IPS DF 4.7 (cell line): ENCODE results near the gene PEPD.

Experiments
- DNase-seq: peaks from one replicate; pipeline ENCODE4 v3.0.0-alpha.2; 2013; ENCODE audit warnings: low spot score; ENCODE audit errors: extremely low read depth

Gene PEPD

DNA sequence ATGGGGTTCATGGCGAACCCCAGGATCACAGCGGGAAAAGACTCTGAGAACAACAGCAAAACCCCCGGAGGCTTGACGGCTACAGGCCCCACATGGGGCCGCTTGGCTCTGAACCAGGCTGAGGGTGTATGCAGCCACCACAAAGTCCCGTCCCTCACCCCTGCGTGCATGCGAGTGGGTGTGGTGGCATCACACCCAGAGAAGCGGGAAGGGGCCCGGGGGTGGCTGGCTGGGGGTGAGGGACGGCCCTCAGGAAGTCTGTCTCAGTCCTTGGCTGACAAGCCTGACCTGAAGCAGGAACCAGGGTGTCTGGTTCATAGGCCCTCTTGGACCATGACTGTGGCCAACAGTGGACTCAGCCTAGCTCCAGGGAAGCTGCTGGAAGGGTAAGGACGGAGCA, 113.9 kb downstream of the PEPD start:
- no peak for DNase-seq

DNA sequence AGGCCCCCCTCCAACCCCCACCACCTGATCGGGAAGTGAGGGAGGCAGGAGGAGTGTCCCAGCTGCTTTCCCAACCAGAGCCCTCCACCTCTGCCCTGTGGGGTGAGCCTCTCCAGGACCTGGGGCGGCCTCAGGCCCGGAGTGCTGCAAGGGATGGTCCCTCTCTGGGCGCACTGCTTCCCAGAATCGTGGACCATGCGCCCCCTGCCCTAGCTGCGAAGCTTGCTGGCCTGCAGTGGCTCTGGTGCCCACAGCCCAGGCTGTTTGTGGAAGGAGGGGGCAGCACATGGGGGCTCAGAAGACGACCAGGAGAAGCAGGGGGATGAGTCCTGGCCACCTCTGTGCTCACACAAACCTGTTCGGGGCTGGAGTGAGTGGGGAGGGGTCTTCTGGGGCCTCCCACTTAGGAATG, 114.4 kb downstream of the PEPD start:
- no peak for DNase-seq

DNA sequence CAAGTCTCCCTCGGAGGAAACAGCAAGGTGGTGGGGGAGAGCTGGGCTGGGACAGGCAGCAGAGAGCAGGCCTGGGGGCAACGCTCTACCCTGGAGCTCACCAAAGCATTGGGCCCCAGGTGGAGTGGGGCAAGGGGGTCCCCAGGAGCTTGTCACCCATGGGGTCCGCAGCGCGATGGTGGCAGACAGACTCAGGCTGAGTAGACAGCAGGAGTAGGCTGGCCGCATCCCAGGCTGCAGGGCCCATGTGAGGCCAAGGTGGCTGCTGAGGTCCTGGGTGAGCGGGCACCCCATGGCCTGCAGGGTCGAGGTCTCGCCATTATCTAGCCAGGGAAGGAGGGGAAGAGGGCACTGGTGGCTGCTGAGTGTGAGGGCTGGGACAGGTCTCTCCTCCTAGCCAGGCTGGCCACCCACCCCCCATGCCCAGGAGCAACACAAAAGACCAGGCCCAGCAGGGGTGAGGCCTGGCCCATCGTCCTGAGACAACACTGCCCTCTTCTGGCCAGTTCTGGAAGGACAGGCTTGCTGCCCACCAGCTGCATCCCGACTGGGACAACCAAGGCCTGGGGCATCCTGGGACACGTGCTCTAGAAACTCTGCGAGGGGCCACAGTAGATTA, 115.0 kb downstream of the PEPD start:
- DNase-seq, result peak; percentile 71

DNA sequence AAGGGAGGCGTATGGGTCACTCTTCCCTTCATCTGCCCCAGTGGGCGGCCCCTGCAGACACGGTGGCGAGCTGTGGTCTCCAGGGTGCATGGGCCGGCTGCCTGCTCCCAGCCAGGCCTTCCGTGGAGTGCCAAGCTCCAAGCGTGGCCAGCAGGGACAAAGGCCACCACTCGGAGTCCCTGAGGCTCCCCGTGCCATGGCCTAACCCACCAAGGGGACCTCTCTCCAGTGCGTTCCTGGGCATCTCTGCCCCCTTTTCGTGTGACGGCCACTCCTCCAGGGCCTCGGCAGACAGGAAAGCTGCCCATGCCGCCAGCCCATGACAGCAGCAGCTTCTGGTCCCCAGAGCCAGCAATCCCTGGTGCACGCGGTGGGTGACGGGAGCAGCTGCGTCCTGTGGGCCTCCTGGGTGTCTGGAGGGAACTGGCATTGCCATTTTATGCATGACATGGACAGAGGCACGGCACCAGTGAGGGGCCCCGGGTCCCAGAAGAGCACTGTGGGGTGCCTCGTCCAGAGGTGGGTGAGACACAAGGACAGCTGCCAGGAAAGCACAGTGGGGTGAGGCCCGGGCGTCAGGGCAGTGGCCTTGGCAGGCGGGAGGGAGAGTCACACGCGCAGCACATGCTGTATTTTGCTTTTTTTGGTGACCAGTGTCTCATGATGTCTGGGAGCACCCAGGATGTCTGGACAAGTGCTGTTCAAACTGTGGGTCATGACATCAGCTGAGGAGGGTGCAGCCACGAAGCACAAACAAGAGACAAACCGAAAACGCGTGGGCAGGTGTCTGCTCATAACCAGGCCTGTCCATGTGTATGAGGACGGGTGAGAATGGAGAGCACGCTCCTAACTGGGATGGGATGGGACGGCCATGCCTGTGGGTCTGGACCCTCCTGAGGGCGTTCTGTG, 115.8 kb downstream of the PEPD start:
- no peak for DNase-seq

DNA sequence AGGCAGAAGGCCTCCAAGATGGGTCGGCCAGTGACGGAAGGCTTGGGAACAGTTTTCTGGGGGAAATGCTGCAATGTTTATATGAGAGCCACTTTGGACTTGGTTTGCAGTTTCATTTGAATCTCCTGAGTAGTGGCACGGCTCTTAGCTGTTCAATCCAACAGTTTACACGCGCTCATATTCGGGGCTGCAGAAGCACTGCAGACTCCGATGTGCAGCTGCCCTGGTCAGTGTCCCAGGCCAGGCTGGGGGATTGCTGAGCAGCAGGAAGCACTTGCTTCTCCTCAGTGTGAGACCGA, 116.4 kb downstream of the PEPD start:
- no peak for DNase-seq

DNA sequence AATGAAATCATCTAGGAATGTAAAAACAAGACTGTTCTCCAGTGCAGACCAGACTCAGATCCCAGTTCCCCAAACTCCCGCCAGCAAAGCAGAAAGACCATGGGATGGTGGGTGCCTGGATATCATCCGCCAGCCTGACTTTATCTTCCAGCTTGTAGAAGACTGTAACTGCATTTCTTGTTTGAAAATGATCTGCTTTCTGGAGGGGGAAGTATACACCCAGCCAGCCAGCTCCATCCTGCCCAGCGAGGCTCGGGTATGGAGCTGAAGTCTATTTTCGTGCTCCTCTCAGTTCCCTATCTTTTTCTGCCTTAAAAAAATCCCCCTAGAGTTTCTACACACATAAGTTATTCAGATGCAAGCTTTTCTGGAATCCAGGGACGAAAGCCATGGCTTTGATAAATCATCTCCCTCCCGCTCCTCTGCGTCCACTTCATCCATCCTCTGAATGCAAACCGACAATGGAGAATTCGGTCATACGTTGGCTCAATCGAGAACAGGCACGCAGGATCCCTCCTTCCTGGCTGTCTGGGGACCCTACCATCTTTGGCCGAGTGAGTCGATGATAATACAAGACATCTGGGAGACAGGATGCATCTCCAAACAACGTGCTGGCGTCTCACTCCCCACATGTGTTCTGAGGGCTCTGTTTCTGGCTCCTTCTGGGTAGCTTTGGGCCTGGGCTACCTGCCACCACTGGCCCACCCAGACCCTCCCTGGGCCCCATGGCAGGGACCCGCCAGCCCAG, 116.9 kb downstream of the PEPD start:
- DNase-seq, result no peak

DNA sequence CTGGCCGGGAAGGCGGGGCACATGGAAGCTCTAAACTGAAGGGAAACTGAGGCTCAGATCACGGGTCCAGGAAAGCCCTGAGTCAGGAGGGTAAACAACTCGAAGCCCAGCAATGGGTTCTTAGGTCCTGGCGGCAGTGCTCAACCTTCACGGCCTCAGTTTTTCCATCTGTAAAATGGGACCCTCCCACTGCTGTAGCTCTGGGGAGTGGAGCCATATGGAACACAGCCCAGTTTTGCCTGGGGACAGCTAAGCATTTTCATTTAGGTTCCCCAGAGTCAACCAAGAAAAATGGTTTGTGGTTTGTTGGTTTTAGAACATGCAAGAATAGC, 117.7 kb downstream of the PEPD start:
- no peak for DNase-seq

DNA sequence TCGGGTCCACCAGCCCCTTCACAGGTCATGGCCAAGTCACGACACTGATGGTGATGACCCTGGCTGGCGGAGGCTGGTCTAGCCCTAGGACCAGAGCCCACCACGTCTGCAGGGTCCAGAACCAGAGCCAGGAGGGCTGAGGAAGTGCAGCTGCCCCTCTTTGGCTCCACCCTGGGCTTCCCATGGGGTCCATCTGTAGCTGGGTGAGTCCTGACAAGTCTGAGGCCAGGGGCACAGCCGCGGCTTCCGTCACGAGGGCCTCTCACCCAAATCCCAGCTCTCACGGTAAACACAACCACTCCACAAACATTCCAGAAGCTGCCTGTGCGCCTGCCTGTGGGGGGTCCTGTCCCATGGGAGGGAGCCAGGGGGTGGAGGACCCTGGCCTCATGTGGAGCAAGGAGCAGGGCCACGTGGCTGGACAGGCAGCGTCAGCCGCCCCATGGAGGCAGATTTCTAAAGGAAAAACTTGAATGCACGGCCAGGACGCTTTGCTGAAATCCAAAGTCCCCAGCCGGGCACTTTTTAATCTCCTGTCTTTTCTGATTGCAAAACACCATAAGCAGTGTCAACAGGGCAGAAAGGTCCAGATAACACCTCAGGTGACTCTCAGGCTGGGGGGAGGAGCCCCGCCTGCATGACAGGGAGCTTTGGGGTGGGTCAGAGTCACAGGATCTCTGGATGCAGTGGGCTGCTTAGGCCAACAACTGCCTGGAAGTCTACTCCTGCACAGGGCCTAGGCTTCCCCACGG, 118.2 kb downstream of the PEPD start:
- no peak for DNase-seq

DNA sequence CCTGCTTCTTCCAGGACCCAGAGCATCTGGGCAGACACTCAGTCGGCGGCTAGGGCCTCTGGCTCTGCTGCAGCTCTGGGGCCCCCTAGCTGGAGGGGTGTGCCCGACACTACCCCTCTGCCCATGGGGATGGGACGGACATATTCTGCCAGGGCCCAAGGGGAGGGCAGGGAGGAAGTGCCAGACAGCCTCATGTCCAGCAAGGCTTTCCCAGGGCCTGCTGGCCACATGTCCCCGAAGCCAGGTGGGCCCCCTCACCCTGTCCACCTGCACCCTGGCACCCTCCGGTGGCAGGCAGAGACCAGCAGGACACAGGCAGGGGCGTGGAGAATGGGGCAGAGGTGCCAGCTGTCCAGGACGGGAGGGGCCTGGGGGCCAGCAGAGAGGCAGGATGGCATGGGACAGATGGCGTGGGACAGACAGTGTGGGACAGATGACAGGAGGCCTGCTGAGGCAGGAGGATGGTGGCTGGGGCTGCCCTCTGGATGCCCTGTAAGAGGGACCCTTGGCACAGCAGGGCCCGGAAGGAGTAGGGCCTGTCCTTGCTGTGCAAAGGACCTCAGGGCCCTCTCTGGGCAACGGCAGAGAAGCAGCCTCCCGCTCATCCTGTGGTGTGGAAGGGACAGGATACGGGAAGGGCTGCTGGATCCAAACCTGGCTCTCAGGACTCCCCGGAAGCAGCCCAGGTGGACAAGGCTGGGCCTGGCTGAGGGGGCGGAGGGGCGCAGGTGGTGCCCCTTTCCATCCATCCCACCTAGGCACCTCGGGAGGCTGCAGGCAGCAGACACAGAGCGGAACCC, 119.0 kb downstream of the PEPD start:
- no peak for DNase-seq

DNA sequence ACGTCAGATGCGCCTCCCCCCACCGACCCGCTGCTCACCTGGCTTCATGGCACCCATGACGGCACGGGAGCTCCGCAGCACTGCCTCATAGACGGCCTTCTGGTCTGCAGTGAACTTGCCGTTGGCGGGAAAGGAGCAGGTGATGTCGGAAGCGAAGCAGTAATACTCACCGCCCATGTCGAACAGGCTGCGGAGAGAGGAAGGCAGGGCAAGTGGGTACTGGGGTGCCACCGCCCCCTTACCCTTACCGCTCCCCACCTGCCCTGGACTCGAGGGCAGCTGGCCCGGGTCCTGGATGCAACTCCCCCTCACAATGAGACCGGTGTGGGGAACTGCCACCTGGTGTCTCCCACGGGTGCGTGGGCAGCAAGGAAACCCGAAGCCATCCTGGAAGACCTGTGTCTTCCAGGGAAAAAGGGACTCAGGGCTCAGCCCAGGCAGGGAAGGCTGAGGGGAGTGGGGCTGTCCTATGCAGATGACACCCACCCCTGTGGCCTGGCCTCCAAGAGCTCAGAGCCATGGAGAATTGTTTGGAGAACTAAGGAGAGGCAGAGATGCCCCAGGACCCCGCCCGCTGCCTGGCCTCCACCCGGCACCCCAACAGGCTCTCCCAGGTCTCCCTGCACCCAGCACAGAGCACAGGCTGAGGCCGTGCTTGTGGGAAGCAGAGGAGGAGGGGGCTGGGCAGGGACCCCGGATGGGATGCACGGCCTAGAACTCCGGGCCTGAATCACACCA, 119.7 kb downstream of the PEPD start:
- no peak for DNase-seq

DNA sequence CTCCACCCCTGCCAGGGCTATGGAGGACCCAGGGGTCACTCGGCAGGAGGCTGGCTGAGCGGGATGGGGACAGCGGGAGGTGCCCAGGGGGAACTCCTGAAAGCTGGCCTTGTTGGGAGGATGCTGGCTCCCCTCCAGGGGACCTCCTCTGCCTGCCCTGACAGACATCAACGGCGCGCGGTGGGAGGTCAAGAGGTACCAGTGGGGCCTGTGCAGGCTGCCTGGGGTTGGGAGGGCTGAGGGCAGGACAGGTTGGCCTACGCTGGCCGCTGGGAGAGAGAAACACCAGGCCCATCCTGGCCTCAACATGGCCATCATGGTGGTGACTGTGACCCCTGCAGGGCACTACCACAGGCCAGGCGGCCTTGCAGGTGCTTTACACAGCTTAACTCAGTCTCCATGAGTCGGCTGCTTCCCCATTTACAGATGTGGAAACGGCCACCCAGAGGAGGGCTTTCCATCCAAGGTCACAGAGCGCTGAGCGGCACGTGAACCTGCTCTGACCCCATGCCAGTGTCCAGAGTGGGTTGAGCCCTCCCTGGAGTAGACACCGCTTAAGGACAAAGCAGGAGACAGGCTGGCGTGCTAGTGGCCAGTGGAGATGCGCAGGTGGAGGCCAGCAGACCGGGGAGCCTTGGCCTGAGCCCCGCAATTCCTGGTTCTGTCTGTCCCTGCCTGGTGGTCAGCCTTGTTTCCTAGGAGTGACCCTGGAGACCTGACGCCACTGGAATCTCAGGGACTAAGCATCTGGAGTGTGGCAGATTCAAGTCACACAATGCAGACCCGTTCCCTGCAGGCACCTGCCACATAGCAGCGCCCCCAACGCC, 120.5 kb downstream of the PEPD start:
- no peak for DNase-seq

DNA sequence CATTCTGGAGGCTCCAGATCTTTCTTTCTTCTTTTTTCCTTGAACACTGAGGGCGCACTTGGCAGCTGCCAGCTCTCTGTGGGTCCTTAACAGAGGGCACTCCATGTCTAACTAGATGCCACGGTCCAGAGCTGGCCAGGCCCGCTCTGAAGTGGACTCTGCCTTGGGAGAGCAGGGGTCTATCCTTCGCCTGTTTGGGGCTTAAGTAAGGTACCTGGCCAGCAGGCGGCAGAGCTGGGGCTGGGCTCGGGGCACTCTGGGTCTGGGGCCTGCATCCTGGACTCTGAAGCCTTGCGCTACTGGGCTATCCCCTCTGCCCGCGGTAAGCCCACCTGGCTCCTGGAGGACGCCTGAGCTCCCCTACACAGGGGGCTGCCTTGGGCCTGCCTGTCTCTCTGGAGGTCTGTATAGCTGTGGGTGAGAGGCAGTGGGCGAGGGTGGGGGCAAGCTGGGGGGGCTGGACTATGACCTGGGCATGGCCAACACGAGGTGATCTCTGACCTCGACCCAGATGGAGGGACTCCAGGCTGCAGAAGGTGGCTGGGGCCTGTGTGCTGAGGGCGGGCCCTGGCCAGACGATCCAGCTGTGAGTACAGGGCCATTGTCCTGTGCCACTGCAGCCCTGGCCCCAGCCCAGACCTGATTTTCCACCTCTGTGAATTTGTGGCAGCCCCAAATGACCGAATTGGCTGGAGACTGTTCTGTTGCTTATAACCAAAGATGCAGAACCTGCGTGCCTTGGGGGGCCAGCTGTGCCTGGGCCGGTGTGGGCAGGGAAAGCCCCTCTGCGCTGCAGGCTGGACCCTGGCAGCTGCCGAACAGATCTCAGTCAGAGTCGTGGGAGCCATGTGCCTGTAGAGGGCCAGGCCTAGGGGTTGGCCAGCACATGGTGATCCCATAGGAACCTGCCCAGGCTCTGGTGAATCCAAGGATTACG, 121.6 kb downstream of the PEPD start:
- no peak for DNase-seq

DNA sequence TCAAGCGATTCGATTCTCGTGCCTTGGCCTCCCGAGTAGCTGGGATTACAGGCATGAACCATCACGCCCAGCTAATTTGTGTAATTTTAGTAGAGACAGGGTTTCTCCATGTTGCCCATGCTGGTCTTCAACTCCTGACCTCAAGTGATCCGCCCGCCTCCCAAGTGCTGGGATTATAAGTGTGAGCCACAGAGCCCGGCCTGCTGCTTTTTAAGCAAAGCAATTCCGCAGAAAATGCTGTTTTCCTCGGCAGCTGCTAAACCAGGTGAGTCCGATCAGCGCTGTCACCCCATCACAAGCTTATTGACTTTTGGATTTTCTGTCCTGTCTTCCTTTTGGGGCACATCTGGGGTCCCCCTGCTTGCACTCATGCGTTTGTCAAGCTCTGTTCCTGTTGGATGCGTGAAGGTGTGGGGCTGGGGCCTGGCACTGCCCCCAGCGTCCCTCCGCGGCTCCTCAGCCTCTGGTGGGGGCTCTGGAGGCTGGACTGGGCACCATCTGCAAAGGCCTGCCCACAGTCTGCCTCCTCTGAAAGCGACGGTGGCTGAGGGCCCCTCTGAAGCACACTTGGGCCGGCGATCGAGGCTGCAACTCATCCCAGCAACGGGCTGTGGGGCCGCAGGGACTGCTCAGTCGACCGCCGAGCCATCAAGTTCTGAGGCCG, 122.4 kb downstream of the PEPD start:
- no peak for DNase-seq

DNA sequence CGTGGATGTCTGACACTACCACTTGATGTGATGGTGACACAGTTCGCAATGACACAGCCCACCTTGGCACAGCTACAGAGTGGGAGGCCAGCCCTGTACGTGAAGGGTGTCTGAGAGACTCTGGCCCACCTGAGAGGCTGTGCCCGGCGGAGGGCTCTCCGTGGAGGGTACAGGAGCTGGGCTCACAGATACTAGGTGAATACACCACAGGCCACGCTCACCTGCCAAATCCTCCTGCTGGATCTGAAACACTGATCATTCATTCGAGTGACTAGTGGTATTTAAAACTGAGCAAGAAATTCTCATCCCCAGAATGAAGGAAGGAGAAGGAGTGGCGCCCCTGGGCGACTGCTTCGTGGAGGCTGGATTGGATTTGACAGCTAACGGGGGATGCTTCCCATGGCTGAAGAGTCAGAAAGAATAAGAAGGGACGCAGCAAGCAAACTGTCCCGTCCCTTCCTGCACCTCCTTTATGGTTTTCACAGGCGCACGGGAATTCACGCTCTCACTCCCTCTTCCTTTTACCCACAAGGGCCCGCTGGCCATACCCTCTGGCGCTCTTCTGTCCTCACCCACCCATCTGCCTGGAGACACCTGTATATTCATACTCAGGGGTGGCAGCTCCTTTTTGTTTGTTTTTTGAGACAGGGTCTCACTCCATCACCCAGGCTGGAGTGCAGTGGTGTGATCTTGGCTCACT, 123.1 kb downstream of the PEPD start:
- no peak for DNase-seq

DNA sequence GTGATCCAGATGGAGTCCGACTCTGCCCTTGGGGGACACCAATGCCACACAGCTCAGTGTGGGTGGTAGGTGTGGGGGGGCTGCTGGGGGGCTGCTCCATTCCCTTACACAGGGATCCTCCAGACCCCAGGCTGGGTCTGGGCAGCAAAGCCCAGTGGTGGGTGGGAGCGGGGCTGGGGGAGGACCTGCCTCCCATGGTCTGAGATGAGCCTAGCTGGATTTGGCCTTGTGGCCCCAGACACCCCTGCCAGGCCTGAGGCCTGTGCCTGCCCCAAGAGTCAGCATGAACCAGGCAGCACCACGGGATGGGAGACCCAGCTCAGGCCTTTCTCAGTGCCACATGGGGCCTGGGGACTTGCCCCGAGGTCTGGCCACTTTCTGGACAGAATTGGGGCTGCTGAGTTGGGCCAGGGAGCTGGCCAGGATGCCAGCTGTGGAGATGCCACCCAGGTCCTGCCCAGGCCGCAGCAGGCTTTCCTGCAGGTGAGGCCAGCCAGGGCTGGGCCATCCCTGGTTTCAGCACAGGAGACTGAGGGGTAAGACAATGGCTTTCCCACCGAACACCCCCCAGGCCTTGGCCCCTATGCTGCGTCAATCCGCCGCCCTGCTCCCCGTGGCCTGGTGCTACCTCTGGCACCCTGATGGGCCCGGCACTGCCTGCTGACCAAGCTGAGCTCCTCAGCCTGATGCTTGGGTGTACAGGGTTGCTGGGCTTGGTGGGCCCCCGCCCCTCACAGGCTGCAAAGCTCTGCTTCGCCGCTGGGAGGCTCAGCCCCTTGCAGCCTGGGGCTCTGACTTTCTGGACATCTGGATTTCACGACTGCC, 123.8 kb downstream of the PEPD start:
- no peak for DNase-seq
